GM19043 (cell line): Measurements from ENCODE around the gene CPSF7.
"Not testable (repeated sequence)": the region's sequence is repeated elsewhere in the genome, so short reads cannot be mapped to it uniquely, and the experiment has no call there.

ENCODE experiments used
- ATAC-seq: cut with Tn5 transposase; IDR thresholded peaks from one replicate; pipeline ENCODE4 v1.9.1; 2021; ENCODE audit warnings: low read depth; ENCODE audit not compliant: unreplicated experiment

Gene CPSF7

GRCh38 chr11:61390161-61390560 lies 39.6 kb downstream of the CPSF7 start:
- ATAC-seq: no peak

GRCh38 chr11:61384271-61385242 lies 45.2 kb downstream of the CPSF7 start:
- no peak for ATAC-seq

- not testable (repeated sequence) for ATAC-seq
These were observed 45.9 kb downstream of the CPSF7 start for GRCh38 chr11:61383859-61384258.

DNA sequence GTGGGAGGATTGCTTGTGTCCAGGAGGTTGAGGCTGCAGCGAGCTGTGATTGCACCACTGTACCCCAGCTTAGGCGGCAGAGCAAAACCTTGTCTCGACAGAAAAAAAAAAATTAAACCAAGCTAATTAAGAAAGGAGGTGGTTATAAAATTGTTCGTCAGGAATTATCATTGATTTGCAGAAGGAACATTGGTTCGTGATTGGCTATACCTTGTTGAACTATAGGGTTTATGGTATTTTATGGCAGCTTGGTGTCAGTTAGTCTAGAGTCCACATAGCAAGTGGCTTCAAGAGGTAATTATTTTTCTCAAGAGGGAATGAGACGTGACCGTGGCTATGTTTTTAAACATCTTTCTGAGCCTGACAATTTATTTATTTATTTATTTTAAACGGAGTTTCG lies 48.9 kb downstream of the CPSF7 start:
- no peak for ATAC-seq

DNA sequence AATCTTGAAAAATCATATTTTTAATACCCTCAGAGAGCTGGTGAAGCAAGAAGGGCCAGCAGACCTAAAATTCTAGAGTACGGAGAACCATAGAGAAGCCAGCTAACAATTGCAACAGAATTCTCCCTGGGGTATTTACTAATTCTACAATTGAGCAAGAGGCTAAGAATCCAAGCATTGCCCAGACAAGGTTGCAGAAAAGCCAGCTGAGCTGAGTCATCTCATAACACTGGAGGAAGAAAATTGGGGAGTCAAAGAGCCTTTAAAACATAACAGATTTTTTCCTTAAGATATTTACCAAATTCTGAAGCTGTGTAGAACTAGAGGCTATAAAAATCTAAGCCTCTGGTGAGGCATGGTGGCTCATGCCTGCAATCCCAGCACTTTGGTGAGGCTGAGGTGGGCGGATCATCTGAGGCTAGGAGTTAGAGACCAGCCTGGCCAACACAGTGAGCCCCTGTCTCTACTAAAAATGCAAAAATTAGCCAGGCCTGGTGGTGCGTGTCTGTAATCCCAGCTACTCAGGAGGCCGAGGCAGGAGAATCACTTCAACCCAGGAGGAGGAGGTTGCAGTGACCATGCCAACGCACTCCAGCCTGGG lies 51.0 kb downstream of the CPSF7 start:
- ATAC-seq: no peak

DNA sequence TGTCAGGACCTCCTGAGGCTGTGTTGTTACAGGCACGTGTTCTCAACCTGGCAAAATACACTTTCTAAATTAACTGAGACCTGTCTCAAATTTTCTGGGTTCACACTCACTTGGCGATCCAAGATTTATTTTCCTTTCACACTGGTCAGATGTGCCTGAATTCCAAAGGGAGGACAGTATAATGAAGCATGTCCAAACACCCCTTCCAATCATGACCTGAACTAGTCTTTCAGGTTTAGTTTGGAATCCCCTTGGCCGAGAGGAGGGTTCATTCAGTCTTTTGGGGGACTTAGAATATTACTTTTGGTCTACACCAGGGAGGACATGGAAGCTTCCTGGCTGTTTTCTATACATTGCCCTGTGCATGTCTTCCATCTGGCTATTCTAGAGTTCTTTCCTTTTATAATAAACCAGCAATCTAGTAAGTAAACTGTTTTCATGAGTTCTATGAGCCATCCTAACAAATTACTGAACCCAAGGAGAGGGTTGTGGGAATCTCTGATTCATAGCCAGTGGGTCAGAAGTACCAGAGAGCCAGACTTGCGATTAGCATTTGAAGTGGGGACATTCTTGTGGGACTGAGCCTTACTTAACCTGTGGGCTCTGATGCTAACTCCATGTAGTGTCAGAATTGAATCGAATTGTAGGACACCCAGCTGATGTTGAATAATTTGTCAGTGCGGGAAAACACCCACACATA lies 52.2 kb downstream of the CPSF7 start:
- no peak for ATAC-seq

DNA sequence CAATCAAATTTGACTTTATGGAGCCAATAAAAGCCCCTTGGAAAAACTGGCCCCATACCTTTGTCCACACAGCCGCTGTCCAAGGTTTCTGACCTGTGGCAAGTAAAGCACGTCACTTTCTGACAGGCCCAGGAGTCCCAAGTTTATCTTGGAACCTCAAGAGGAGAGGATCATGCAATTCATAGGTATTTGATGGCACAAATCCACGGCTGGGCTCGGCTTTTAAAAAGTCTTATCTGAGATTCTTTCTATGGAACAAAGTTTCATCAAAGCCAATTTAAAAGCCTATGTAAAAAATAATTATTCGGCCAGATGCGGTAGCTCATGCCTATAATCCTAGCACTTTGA lies 54.0 kb downstream of the CPSF7 start:
- ATAC-seq: no peak

- no peak for ATAC-seq
These were observed 56.9 kb downstream of the CPSF7 start for GRCh38 chr11:61372659-61373420.

- ATAC-seq: no peak
These were observed 59.3 kb downstream of the CPSF7 start for GRCh38 chr11:61370349-61371005.

GRCh38 chr11:61369372-61370348 lies 60.1 kb downstream of the CPSF7 start:
- ATAC-seq: no peak

- no peak for ATAC-seq
These were observed 61.1 kb downstream of the CPSF7 start for GRCh38 chr11:61368646-61369045.

DNA sequence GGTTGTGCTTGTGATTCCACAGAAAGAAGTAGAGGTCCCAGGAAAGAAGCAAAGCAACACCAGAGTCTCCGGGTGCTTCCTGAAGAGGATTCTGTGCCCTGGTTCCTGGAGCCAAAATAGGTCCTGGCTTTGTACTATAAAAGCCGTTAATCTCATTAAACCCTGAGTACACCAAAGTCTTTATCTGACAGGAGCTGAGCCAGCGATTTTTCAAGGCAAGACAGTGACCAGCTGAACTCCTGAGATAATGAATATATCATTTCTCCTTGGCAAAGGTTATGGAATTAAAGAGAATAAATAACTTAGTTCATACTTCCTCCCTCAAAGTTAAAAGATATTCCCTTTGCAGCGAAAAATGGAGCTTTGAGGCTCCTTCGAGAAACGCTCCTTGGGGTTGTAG lies 62.4 kb downstream of the CPSF7 start:
- ATAC-seq: no peak

- ATAC-seq: no peak
These were observed 65.6 kb downstream of the CPSF7 start for GRCh38 chr11:61364012-61364675.

GRCh38 chr11:61362542-61362875 lies 67.3 kb downstream of the CPSF7 start:
- no peak for ATAC-seq

GRCh38 chr11:61361741-61362541 lies 67.8 kb downstream of the CPSF7 start, which contains the start of the genes CYB561A3 and TMEM138:
Gene CYB561A3, minus strand, starts transcription at chr11:61361882. Its CDS starts 5,169 bp downstream, at chr11:61356713.
Gene TMEM138, plus strand, starts transcription at chr11:61362374. Its CDS starts 2,017 bp downstream, at chr11:61364391.
- ATAC-seq: peak; percentile 89

GRCh38 chr11:61361237-61361740 lies 68.5 kb downstream of the CPSF7 start:
- ATAC-seq: no peak

DNA sequence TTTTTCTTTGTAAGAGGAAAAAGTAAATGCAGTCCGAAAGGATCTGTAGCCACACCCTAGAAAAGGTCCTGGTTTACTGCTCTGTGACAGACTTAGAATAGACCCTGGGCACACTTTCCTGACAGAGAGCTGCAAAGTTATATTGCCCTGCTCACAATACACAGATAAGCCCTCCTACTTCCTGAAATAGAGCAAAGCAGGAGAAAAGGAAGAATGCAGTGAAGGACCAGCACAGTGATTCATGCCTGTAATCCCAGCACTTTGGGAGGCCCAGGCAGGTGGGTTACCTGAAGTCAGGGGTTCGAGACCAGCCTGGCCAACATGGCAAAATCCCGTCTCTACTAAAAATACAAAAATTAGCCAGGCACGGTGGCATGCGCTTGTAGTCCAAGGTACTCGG lies 70.3 kb downstream of the CPSF7 start:
- ATAC-seq: no peak
